Right lobe of liver (tissue), 4 donors: ENCODE results near the gene CD248.

Experiments used
- CTCF ChIP-seq, 4 donors: fragments of 200-600 bp in 3 of 4; fragments of 450-650 bp in 1 of 4; IDR thresholded peaks; one replicate each; pipeline versions ENCODE4 v1.5.1 to v1.8.0; 2016 to 2022; ENCODE audit warnings: antibody characterized with exemption in 4 of 4, mild to moderate bottlenecking in 2 of 4
- POLR2A ChIP-seq: fragments of 450-650 bp; IDR thresholded peaks from one replicate; pipeline ENCODE4 v1.6.1; 2017; ENCODE audit warnings: antibody characterized with exemption, mild to moderate bottlenecking
- donor health status: DM: no; HTN: no; CAD: no.
- donor health status: DM: no; HTN: no; CAD: no.
- donor health status: DM: no; HTN: yes; CAD: no.

GRCh38 chr11:66340596-66341501 lies 24.0 kb upstream of the CD248 start:
- TF ChIP-seq CTCF (IDR thresholded peaks at IDR 0.05) (no peak), POLR2A (no peak)
